Right lobe of liver (tissue), 6 donors: ENCODE measurements around the gene CALR. TPM values are rescaled to one million over a fixed set of nuclear protein-coding genes. Genes with fewer than 3 reads are reported as not detected.

Source experiments
- ATAC-seq, 4 donors: fragments of 200-7000 bp; cut with Tn5 transposase; one replicate each; pipeline ENCODE4 v1.9.1; 2020; ENCODE audit warnings: mild to moderate bottlenecking in 4 of 4, moderate library complexity in 4 of 4
- DNase-seq, 3 donors: peaks; one replicate each; pipeline ENCODE4 v3.0.0-alpha.2; 2020
- H3K27ac ChIP-seq, 3 donors: fragments of 200-600 bp; one replicate each; pipeline ENCODE4 v1.8.0; 2022
- H3K27me3 ChIP-seq, 2 donors: fragments of 200-600 bp; one replicate each; pipeline ENCODE4 v1.8.0; 2022
- H3K36me3 ChIP-seq, 4 donors: fragments of 200-600 bp; sonication (generic) in 1 of 4; one replicate each; pipeline versions ENCODE4 v1.5.1 to v1.8.0; 2017 to 2022; ENCODE audit warnings: control low read depth in 1 of 4
- H3K4me1 ChIP-seq, 4 donors: fragments of 200-600 bp; sonication (generic) in 1 of 4; one replicate each; pipeline versions ENCODE4 v1.5.1 to v1.8.0; 2017 to 2022; ENCODE audit warnings: control low read depth in 1 of 4
- H3K4me3 ChIP-seq, 3 donors: fragments of 200-600 bp; one replicate each; pipeline ENCODE4 v1.8.0; 2022
- H3K9me3 ChIP-seq, 4 donors: fragments of 200-600 bp; sonication (generic) in 1 of 4; one replicate each; pipeline versions ENCODE4 v1.5.1 to v1.8.0; 2017 to 2022; ENCODE audit warnings: control low read depth in 1 of 4
- POLR2A ChIP-seq: fragments of 450-650 bp; IDR thresholded peaks from one replicate; pipeline ENCODE4 v1.6.1; 2017; ENCODE audit warnings: antibody characterized with exemption, mild to moderate bottlenecking
- WGBS: methylation state at CpG from one replicate; pipeline ENCODE4 v1.1.6; 2018; ENCODE audit warnings: low coverage, low lambda C conversion rate; ENCODE audit not compliant: insufficient coverage; ENCODE audit errors: missing lambda C conversion rate; 5-methylcytosine and 5-hydroxymethylcytosine counted together
- intact Hi-C, 2 donors: fragments of 100-400 bp; cut with DNase I; formaldehyde crosslinking; loops; one replicate each; pipeline versions ENCODE4 v1.11.2 to v1.14.1; 2022
- total RNA-seq, 6 experiments: library from RNA; depleted of rRNA in 2 of 6; stranded (reverse); fragments of >200 nt in 2 of 6; fragmentation: NEBNext Ultra II Directional in 3 of 6; extraction: Animal tissue kit (Norgen Biotek cat#: 25700) in 3 of 6; gene quantifications; one replicate each; pipeline versions ENCODE4 v1.1.0 to v1.2.4, GENCODE V29; 2016 to 2023
- TF ChIP-seq, protein P1 (sequence below), 4 donors: fragments of 200-600 bp in 3 of 4; fragments of 450-650 bp in 1 of 4; IDR thresholded peaks; one replicate each; pipeline versions ENCODE4 v1.5.1 to v1.8.0; 2016 to 2022; ENCODE audit warnings: antibody characterized with exemption in 4 of 4, mild to moderate bottlenecking in 2 of 4
- donor health status: DM: no; HTN: yes; CAD: no.
- donor health status: DM: no; HTN: no; CAD: no.
- donor health status: DM: no; HTN: no; CAD: no.
- donor health status: DM: no; HTN: yes; CAD: no.
- donor health status: DM: no; HTN: yes; CAD: no.

The CALR gene
- total RNA-seq, 6 experiments from 2014 or later = 771 to 1,471 (median 1,008) TPM

DNA sequence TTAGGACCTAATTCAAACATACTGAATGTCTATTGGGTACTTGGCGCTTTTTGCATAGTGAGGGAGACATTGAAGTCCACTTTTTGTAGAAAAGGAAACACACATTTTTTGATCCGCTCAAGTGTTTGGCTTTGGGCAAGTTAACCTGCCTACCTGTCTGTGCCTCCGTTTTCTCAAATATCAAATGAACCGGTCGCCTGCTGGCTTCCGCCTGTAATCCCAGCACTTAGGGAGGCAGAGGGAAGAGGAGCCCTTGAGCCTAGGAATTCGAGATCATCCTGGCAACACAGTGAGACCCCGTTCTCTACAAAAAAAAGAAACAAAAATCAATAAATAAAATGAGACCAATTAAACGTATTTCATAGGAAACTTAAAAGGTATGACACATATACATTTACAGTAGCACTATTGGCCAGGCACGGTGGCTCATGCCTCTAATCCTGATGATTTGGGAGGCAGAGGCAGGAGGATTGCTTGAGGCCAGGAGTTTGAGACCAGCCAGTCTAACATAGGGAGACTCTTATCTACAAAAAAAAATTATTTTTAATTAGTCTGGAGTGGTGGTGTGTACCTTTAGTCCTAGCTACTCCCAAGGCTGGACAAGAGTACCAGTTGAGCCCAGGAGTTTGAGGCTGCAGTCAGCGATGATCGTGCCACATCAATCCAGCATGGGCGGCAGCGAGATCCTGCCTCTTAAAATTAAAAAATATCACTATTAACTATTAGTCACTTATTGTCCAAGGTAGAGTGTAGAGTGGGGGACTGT, 8.5 kb downstream of the CALR start:
- H3K36me3 ChIP-seq = peaks cover 0 to 66% (median 42%) of the 10 kb centered on the region in 4 donors

DNA sequence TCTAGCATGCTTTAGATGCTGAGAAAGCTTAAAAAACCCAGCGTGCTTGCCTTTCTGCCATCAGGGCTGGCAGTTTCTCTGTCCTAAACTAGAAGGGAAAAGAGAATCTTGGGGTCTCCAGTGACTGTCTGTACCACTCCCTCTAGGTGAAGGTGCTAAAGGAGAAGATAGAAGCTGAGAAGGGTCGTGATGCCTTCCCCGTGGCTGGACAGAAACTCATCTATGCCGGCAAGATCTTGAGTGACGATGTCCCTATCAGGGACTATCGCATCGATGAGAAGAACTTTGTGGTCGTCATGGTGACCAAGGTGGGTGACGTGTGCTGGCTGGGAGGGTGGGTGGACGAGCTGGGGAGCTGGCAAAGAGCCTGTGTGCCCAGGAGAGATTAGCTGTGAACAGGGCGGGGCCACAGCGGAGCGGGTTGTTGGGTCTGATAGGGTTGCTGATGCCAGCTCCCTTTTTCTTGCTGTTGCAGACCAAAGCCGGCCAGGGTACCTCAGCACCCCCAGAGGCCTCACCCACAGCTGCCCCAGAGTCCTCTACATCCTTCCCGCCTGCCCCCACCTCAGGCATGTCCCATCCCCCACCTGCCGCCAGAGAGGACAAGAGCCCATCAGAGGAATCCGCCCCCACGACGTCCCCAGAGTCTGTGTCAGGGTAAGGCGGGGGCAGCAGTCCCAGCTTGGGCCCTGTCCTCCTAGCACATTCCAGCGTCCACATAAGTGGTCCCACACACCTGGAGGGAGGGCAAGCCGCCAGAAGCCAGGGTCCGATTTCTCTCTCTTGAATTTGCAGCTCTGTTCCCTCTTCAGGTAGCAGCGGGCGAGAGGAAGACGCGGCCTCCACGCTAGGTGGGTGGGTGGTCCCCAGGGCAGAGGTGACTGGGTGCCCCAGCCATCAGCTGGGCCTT, 9.5 kb downstream of the CALR start:
- Histone ChIP-seq H3K9me3 (no peaks in the 10 kb centered on the region), H3K4me1 (peaks cover 0 to 14% (median 6%) of the 10 kb centered on the region in 4 donors), H3K36me3 (peaks cover 0 to 65% (median 41%) of the 10 kb centered on the region in 4 donors), H3K27me3 (no peaks in the 10 kb centered on the region), H3K27ac (no peak overlapping the region), H3K4me3 (no peak overlapping the region)
- DNase-seq (peak in 2 of 3 donors; percentile 53 to 60), ATAC-seq (no peak)
- TF ChIP-seq, protein P1, sequence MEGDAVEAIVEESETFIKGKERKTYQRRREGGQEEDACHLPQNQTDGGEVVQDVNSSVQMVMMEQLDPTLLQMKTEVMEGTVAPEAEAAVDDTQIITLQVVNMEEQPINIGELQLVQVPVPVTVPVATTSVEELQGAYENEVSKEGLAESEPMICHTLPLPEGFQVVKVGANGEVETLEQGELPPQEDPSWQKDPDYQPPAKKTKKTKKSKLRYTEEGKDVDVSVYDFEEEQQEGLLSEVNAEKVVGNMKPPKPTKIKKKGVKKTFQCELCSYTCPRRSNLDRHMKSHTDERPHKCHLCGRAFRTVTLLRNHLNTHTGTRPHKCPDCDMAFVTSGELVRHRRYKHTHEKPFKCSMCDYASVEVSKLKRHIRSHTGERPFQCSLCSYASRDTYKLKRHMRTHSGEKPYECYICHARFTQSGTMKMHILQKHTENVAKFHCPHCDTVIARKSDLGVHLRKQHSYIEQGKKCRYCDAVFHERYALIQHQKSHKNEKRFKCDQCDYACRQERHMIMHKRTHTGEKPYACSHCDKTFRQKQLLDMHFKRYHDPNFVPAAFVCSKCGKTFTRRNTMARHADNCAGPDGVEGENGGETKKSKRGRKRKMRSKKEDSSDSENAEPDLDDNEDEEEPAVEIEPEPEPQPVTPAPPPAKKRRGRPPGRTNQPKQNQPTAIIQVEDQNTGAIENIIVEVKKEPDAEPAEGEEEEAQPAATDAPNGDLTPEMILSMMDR (IDR thresholded peaks at IDR 0.05) = no peak
- no peak for TF ChIP-seq POLR2A
- WGBS = 92% methylated on average over 16 of the region's 28 CpGs
- intact Hi-C loops = no loop called here

More for the DNA sequence above, 8.5 kb downstream of the CALR start:
- DNase-seq (no peak), ATAC-seq (no peak)
- Histone ChIP-seq H3K27ac (peak overlapping the region in 1 of 3 donors; percentile 93), H3K4me1 (peaks cover 0 to 20% (median 6%) of the 10 kb centered on the region in 4 donors), H3K4me3 (peak overlapping the region; percentile 75 to 92 (median 90)), H3K27me3 (no peaks in the 10 kb centered on the region), H3K9me3 (no peaks in the 10 kb centered on the region)
- TF ChIP-seq POLR2A = no peak
- TF ChIP-seq, protein P1 (IDR thresholded peaks at IDR 0.05) = no peak
- intact Hi-C loops = no loop called here
- WGBS = 53% methylated on average over 12 of the region's 14 CpGs

DNA sequence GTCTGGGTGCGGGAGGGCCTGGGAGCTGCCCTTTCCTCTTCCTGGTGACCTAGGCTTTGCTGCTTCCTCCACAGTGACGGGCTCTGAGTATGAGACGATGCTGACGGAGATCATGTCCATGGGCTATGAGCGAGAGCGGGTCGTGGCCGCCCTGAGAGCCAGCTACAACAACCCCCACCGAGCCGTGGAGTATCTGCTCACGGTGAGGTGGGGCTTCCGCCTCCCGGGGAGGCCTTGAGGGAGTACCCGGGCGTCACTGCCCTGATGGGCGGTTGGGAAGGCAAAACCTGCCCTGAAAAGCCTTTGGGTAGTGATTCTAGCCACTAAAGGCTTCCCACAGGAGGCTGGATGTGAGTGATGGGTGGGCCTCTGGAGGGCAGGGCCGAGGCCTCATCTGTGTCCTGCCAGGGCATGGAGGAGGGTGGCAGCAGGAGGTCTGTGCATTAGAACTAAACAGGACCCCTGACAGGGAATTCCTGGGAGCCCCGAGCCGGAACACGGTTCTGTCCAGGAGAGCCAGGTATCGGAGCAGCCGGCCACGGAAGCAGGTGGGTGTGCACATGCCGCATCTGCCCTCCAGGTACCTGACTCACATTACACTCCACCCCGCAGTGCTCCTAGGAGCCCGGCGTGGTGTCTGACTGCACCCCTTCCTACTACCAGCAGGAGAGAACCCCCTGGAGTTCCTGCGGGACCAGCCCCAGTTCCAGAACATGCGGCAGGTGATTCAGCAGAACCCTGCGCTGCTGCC, 10.4 kb downstream of the CALR start:
- peak in 1 of 3 donors; percentile 53 for DNase-seq
- ATAC-seq = no peak
- no peak overlapping the region for H3K27ac ChIP-seq
- peaks cover 0 to 63% (median 36%) of the 10 kb centered on the region in 4 donors for H3K36me3 ChIP-seq
- no peak overlapping the region for H3K4me3 ChIP-seq
- intact Hi-C loops = no loop called here
- TF ChIP-seq, protein P1 (IDR thresholded peaks at IDR 0.05) = no peak
- TF ChIP-seq POLR2A = no peak
- 92% methylated on average over 5 of the region's 30 CpGs for whole genome bisulfite sequencing
- peaks cover 0 to 12% (median 6%) of the 10 kb centered on the region in 4 donors for H3K4me1 ChIP-seq
- no peaks in the 10 kb centered on the region for H3K27me3 ChIP-seq
- H3K9me3 ChIP-seq = no peaks in the 10 kb centered on the region
